Measurements from ENCODE around the gene KCNF1. TPM values are rescaled to one million over a fixed set of nuclear protein-coding genes. Genes with fewer than 3 reads are reported as not detected.

KCNF1 gene
- total RNA-seq, 1 donor from 2014 or later, result 0.30 TPM

DNA sequence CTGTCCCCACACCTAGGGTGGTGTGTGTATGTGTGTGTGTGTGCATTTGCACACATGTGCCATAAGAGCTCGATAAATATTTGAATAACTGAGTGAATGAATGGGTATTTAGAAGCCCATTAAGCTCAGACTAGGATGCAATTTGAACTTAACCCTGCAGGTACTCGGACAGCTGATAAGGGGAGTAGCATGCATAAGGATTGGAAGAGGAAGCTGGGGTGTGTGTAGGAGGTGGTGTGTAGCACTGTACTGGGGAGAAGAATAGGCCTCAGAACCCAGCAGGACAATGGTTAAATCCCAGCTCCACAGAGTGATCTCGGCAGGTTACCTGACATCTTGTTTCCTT, 1.8 kb upstream of the KCNF1 start:
- H3K9me3 ChIP-seq (replicated peaks), result no peaks in the 10 kb centered on the region
- no peak overlapping the region for H3K27ac ChIP-seq (replicated peaks)
- DNase-seq, result no peak
- H3K27me3 ChIP-seq (ENCODE audit: low read depth), result peaks cover 49% of the 10 kb centered on the region
- H3K4me1 ChIP-seq, result peaks cover 10% of the 10 kb centered on the region
- no peaks in the 10 kb centered on the region for H3K36me3 ChIP-seq
- no peak overlapping the region for H3K4me3 ChIP-seq
- TF ChIP-seq, protein P1, sequence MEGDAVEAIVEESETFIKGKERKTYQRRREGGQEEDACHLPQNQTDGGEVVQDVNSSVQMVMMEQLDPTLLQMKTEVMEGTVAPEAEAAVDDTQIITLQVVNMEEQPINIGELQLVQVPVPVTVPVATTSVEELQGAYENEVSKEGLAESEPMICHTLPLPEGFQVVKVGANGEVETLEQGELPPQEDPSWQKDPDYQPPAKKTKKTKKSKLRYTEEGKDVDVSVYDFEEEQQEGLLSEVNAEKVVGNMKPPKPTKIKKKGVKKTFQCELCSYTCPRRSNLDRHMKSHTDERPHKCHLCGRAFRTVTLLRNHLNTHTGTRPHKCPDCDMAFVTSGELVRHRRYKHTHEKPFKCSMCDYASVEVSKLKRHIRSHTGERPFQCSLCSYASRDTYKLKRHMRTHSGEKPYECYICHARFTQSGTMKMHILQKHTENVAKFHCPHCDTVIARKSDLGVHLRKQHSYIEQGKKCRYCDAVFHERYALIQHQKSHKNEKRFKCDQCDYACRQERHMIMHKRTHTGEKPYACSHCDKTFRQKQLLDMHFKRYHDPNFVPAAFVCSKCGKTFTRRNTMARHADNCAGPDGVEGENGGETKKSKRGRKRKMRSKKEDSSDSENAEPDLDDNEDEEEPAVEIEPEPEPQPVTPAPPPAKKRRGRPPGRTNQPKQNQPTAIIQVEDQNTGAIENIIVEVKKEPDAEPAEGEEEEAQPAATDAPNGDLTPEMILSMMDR (IDR thresholded peaks at IDR 0.05; ENCODE audit: borderline replicate concordance), result no peak
- intact Hi-C loops (cut with micrococcal nuclease), result no loop called here

DNA sequence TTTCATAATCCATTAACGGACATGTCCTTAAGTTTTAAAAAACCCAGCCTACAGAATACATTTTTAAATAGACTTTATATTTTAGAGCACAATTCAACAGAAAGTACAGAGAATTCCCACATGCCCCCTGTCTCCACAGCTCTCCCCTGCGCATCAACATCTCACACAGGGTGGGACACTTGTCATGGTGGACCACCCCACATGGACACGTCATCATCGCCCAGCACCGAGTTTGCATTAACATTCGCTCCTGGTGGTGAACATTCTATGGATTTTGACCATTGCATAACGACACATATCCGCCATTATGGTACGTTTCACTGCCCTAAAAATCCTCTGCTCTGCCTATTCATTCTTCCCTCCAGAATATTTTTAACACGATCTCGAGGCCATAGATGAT, 1.1 kb upstream of the KCNF1 start:
- Histone ChIP-seq H3K27ac (replicated peaks) (no peak overlapping the region), H3K4me3 (no peak overlapping the region), H3K27me3 (ENCODE audit: low read depth) (peaks cover 53% of the 10 kb centered on the region), H3K36me3 (no peaks in the 10 kb centered on the region), H3K4me1 (peaks cover 10% of the 10 kb centered on the region), H3K9me3 (replicated peaks) (no peaks in the 10 kb centered on the region)
- no peak for DNase-seq
- TF ChIP-seq, protein P1 (IDR thresholded peaks at IDR 0.05; ENCODE audit: borderline replicate concordance), result no peak
- intact Hi-C loops (cut with micrococcal nuclease), result no loop called here

DNA sequence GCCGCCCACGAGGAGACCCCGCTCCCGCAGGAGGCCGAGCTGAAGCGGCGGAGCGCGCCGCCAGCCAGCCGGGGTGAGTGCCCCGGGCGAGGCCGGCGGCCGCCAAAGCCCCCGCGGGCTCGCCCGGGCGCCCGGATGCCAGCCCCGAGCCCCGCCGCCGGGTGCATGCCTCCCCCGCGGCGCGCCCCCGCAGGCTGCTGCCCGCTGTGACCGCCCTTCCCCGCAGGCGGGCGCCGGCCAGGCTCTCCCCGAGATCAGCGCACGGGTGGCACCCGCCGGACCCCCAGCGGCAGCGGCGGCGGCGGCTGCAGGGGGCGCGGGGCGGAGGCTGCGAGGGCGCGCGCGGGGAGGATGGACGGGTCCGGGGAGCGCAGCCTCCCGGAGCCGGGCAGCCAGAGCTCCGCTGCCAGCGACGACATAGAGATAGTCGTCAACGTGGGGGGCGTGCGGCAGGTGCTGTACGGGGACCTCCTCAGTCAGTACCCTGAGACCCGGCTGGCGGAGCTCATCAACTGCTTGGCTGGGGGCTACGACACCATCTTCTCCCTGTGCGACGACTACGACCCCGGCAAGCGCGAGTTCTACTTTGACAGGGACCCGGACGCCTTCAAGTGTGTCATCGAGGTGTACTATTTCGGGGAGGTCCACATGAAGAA, 470 bp downstream of the KCNF1 start:
- H3K9me3 ChIP-seq (replicated peaks), result no peaks in the 10 kb centered on the region
- peaks cover 53% of the 10 kb centered on the region for H3K27me3 ChIP-seq (ENCODE audit: low read depth)
- H3K4me3 ChIP-seq, result peak overlapping the region; percentile 60
- H3K4me1 ChIP-seq, result peaks cover 10% of the 10 kb centered on the region
- H3K27ac ChIP-seq (replicated peaks), result no peak overlapping the region
- no peak for DNase-seq
- intact Hi-C loops (cut with micrococcal nuclease), result no loop called here
- TF ChIP-seq, protein P1 (IDR thresholded peaks at IDR 0.05; ENCODE audit: borderline replicate concordance), result no peak
- no peaks in the 10 kb centered on the region for H3K36me3 ChIP-seq

DNA sequence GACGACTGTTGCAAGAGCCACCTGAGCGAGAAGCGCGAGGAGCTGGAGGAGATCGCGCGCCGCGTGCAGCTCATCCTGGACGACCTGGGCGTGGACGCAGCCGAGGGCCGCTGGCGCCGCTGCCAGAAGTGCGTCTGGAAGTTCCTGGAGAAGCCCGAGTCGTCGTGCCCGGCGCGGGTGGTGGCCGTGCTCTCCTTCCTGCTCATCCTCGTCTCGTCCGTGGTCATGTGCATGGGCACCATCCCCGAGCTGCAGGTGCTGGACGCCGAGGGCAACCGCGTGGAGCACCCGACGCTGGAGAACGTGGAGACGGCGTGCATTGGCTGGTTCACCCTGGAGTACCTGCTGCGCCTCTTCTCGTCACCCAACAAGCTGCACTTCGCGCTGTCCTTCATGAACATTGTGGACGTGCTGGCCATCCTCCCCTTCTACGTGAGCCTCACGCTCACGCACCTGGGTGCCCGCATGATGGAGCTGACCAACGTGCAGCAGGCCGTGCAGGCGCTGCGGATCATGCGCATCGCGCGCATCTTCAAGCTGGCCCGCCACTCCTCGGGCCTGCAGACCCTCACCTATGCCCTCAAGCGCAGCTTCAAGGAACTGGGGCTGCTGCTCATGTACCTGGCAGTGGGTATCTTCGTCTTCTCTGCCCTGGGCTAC, 1.2 kb downstream of the KCNF1 start:
- intact Hi-C loops (cut with micrococcal nuclease), result no loop called here
- H3K4me1 ChIP-seq, result peaks cover 10% of the 10 kb centered on the region
- no peak for DNase-seq
- no peaks in the 10 kb centered on the region for H3K9me3 ChIP-seq (replicated peaks)
- H3K27me3 ChIP-seq (ENCODE audit: low read depth), result peaks cover 53% of the 10 kb centered on the region
- H3K4me3 ChIP-seq, result no peak overlapping the region
- H3K36me3 ChIP-seq, result no peaks in the 10 kb centered on the region
- TF ChIP-seq, protein P1 (IDR thresholded peaks at IDR 0.05; ENCODE audit: borderline replicate concordance), result no peak
- no peak overlapping the region for H3K27ac ChIP-seq (replicated peaks)

DNA sequence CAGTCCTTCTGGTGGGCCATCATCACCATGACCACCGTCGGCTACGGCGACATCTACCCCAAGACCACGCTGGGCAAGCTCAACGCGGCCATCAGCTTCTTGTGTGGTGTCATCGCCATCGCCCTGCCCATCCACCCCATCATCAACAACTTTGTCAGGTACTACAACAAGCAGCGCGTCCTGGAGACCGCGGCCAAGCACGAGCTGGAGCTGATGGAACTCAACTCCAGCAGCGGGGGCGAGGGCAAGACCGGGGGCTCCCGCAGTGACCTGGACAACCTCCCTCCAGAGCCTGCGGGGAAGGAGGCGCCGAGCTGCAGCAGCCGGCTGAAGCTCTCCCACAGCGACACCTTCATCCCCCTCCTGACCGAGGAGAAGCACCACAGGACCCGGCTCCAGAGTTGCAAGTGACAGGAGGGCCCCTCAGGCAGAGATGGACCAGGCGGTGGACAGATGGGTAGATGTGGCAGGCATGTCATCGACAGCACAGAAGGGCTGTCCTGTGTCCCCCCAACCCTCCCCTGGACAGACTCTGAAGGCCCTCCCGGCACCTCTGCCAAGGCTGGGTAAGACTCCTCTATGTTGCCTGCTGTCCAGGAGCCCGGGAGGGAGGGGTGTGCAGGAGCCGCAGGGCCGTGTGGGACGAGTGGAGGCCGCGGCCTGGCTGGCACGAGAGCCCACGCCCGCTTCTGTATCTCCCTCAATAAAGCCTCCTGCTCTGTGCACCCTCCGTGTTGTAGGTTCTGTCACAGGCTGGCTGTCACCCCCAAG, 2.0 kb downstream of the KCNF1 start:
- no peaks in the 10 kb centered on the region for H3K9me3 ChIP-seq (replicated peaks)
- peaks cover 12% of the 10 kb centered on the region for H3K4me1 ChIP-seq
- no peak overlapping the region for H3K4me3 ChIP-seq
- no peaks in the 10 kb centered on the region for H3K36me3 ChIP-seq
- no peak for DNase-seq
- intact Hi-C loops (cut with micrococcal nuclease), result no loop called here
- no peak overlapping the region for H3K27ac ChIP-seq (replicated peaks)
- H3K27me3 ChIP-seq (ENCODE audit: low read depth), result peaks cover 53% of the 10 kb centered on the region
- TF ChIP-seq, protein P1 (IDR thresholded peaks at IDR 0.05; ENCODE audit: borderline replicate concordance), result no peak
